ENCODE measurements around the gene TEX44.

DNA sequence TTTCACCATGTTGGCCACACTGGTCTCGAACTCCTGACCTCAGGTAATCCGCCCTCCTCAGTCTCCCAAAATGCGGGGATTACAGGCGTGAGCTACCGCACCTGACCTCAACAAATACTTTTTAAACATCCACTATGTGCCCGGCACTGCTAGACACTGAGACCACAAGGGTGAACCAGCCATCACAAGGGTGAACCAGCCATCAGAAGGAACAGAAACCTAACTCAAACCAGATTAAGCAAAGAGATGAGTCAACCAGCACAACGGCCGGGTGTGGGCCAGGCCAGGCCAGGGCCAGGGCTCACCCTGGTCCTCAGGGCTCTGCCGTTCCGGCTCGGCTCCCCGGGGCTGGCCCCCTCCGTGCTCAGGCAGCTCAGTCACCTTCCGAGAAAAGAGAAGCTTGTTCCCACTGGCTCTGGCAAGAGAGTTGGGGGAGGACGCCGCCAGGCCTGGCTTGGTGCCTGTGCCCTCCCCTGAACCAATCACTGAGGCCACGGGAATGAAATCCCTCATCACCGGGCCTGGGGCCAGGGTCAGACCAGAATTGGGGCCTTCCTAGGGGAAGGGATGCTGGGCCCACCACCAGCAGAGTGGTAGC, 4.4 kb downstream of the TEX44 start:
- TF ChIP-seq POLR2A (IDR thresholded peaks at IDR 0.05; ENCODE audit: low read depth, low read length) (no peak), TAF1 (IDR thresholded peaks at IDR 0.05; ENCODE audit: low read depth, low read length) (no peak), POLR2AphosphoS5 (IDR thresholded peaks at IDR 0.05; ENCODE audit: low read depth, low read length) (no peak)

Data from GM12891 (cell line).